ENCODE results near the gene NKX2-3. TPM values are rescaled to one million over a fixed set of nuclear protein-coding genes. Genes with fewer than 3 reads are reported as not detected.

The NKX2-3 gene
- total and polyA plus RNA-seq, 2 of the 8 experiments (the other 6 are each of a cell fraction or from before 2014, with no cell fraction given), result not detected

GRCh38 chr10:99497343-99498025 lies 35.3 kb upstream of the NKX2-3 start:
- no peak overlapping the region for H4K91ac ChIP-seq (replicated peaks; ENCODE audit: insufficient read length, low read length)
- H3K14ac ChIP-seq (ENCODE audit: insufficient read length), result no peak overlapping the region
- H3K9me3 ChIP-seq (ENCODE audit: insufficient read depth in 2 of 2, low read depth in 1 of 2, low read length in 1 of 2), result no peaks in the 10 kb centered on the region
- peaks cover 0 to 2% (median 0%) of the 10 kb centered on the region in 4 experiments; a peak in 1 of 7 replicates for H3K27me3 ChIP-seq (replicated peaks in 1 of 4; ENCODE audit: control insufficient read depth in 3 of 4, extremely low read depth in 1 of 4, insufficient read depth in 3 of 4, low read length in 3 of 4)
- no peak overlapping the region for H2AK5ac ChIP-seq (ENCODE audit: low read depth, low read length)
- H2BK5ac ChIP-seq (ENCODE audit: low read depth, low read length), result no peak overlapping the region
- H3K27ac ChIP-seq (ENCODE audit: low read depth, low read length), result no peak overlapping the region
- H3K23me2 ChIP-seq (ENCODE audit: low read depth, low read length), result no peaks in the 10 kb centered on the region
- no peak overlapping the region for H3K4me3 ChIP-seq (ENCODE audit: extremely low read depth in 1 of 4, insufficient read depth in 2 of 4, low read depth in 3 of 4, low read length in 4 of 4)
- DNase-seq (ENCODE audit: low read depth in 1 of 2, low spot score in 2 of 2), result no peak
- ChIA-PET CTCF (ENCODE audit: partially characterized antibody) (interaction anchor here (1.0 to 7.7 kb wide), 5 partner anchors 8 to 115 kb away, joined by 3 to 58 read pairs (median 5); no protein-coding TSS in a partner anchor), POLR2A (ENCODE audit: partially characterized antibody) (interaction anchor here (1.2 kb wide), 1 partner anchor 67 kb away, joined by 5 read pairs; the partner anchor contains the start of gene GOT1)
- H4K20me1 ChIP-seq (replicated peaks in 1 of 2; ENCODE audit: control insufficient read depth in 1 of 2, insufficient read depth in 2 of 2, low read length in 2 of 2), result no peaks in the 10 kb centered on the region
- H3K18ac ChIP-seq (ENCODE audit: extremely low read depth, low read length), result no peak overlapping the region
- 96% methylated on average over 6 of the region's 6 CpGs; no CpG with 5 or more reads in 1 of the 2 experiments for WGBS, 2 experiments (ENCODE audit: extremely low coverage in 1 of 2, insufficient coverage in 1 of 2, insufficient read length in 1 of 2, insufficient replicate concordance in 2 of 2, low coverage in 1 of 2, low lambda C conversion rate in 2 of 2, missing lambda C conversion rate in 1 of 2)
- H2BK120ac ChIP-seq (replicated peaks; ENCODE audit: low read depth, low read length), result no peak overlapping the region
- H3K23ac ChIP-seq (ENCODE audit: insufficient read length), result no peak overlapping the region
- no peaks in the 10 kb centered on the region for H3K79me1 ChIP-seq (ENCODE audit: low read depth, low read length)
- no peak overlapping the region; a peak in 1 of 7 replicates for H3K9ac ChIP-seq (replicated peaks in 1 of 4; ENCODE audit: extremely low read depth in 1 of 4, low read depth in 3 of 4, low read length in 3 of 4)
- H2BK20ac ChIP-seq (ENCODE audit: low read length), result no peak overlapping the region
- no peak overlapping the region for H4K8ac ChIP-seq (ENCODE audit: extremely low read depth, insufficient read depth, low read length)
- H2BK12ac ChIP-seq (ENCODE audit: low read depth, low read length), result no peak overlapping the region
- TF ChIP-seq MAFK (IDR thresholded peaks at IDR 0.05; ENCODE audit: low read depth, low read length), result no peak
- no peak for TF ChIP-seq JUN (IDR thresholded peaks at IDR 0.05; ENCODE audit: low read depth, low read length)
- no peak overlapping the region for H3K4me2 ChIP-seq (ENCODE audit: insufficient read depth in 1 of 2, low read depth in 2 of 2, low read length in 2 of 2)
- no peak overlapping the region for H3K56ac ChIP-seq (replicated peaks; ENCODE audit: insufficient read length, low read depth, low read length)
- H4K5ac ChIP-seq (ENCODE audit: insufficient read length, low read depth, low read length), result no peak overlapping the region
- no peak overlapping the region for H2AFZ ChIP-seq (ENCODE audit: low read length)
- H3K4me1 ChIP-seq (replicated peaks in 1 of 4; ENCODE audit: control insufficient read depth in 3 of 4, insufficient read depth in 4 of 4, low read length in 3 of 4), result no peaks in the 10 kb centered on the region
- no peaks in the 10 kb centered on the region for H3K79me2 ChIP-seq (ENCODE audit: control insufficient read depth in 1 of 2, insufficient read depth in 2 of 2, low read length in 2 of 2)
- FAIRE-seq, result no peak
- no peak overlapping the region for H3K4ac ChIP-seq (replicated peaks; ENCODE audit: insufficient read length, low read depth, low read length)
- H3K36me3 ChIP-seq (ENCODE audit: control insufficient read depth in 2 of 4, insufficient read depth in 4 of 4, low read length in 3 of 4), result no peaks in the 10 kb centered on the region
- H2BK15ac ChIP-seq (ENCODE audit: low read length), result no peak overlapping the region
